ENCODE data around the gene CD44.

DNA sequence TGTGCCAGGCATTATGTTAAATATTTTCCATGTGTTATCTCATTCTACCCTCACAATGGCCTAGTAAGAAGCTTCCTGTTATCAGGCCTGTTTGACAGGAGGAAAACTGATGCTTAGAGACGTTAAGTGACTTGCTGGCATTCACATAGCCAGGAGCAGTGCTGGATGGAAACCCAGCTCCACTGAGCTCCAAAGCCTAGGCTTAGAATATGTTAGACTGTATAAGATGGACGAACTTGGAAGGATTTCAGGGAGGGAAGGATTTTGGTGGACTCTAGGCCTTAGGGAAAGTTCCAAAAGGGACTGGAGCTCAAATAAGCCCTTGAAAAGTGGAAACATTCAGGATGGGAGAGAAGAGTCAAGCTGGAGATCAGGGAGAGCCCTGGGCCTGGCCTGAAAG lies 2.1 kb downstream of the CD44 start:
- TF ChIP-seq, protein P1, sequence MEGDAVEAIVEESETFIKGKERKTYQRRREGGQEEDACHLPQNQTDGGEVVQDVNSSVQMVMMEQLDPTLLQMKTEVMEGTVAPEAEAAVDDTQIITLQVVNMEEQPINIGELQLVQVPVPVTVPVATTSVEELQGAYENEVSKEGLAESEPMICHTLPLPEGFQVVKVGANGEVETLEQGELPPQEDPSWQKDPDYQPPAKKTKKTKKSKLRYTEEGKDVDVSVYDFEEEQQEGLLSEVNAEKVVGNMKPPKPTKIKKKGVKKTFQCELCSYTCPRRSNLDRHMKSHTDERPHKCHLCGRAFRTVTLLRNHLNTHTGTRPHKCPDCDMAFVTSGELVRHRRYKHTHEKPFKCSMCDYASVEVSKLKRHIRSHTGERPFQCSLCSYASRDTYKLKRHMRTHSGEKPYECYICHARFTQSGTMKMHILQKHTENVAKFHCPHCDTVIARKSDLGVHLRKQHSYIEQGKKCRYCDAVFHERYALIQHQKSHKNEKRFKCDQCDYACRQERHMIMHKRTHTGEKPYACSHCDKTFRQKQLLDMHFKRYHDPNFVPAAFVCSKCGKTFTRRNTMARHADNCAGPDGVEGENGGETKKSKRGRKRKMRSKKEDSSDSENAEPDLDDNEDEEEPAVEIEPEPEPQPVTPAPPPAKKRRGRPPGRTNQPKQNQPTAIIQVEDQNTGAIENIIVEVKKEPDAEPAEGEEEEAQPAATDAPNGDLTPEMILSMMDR (IDR thresholded peaks at IDR 0.05; ENCODE audit: low read depth, low read length), result no peak
- TF ChIP-seq EZH2phosphoT487 (IDR thresholded peaks at IDR 0.05; ENCODE audit: low read depth), result no peak
